Activated naive CD4-positive, alpha-beta T cell treated with anti-CD3 and anti-CD28 coated beads, Interleukin-2, amount 10 ng/mL, durations not matched to agents 7 days and 5 days (primary cell): ENCODE measurements around the gene YY1AP1.
"Not testable (repeated sequence)": the region's sequence is repeated elsewhere in the genome, so short reads cannot be mapped to it uniquely, and the experiment has no call there.

Experiments used
- CTCF ChIA-PET: fragments of 350-600 bp; sonication (Branson Sonifier 250); formaldehyde crosslinking; loops from one replicate; lab custom pipeline; 2021; ENCODE audit warnings: antibody characterized with exemption; lab: Charles Lee
- DNase-seq: peaks from one replicate; pipeline ENCODE4 v3.0.0-alpha.2; 2020
- H3K27ac Mint-ChIP-seq: one replicate; pipeline ENCODE4 v1.8.0; 2021; ENCODE audit warnings: mild to moderate bottlenecking, moderate library complexity, mixed read lengths
- H3K27me3 Mint-ChIP-seq: one replicate; pipeline ENCODE4 v1.8.0; 2021; ENCODE audit warnings: mild to moderate bottlenecking, mixed read lengths
- H3K36me3 Mint-ChIP-seq: one replicate; pipeline ENCODE4 v1.8.0; 2021; ENCODE audit warnings: mixed read lengths
- H3K4me1 Mint-ChIP-seq: one replicate; pipeline ENCODE4 v1.8.0; 2021; ENCODE audit warnings: mixed read lengths
- H3K4me3 Mint-ChIP-seq: one replicate; pipeline ENCODE4 v1.8.0; 2021; ENCODE audit warnings: mild to moderate bottlenecking, moderate library complexity, mixed read lengths
- H3K9me3 Mint-ChIP-seq: one replicate; pipeline ENCODE4 v1.8.0; 2021; ENCODE audit warnings: mixed read lengths

Gene YY1AP1

DNA sequence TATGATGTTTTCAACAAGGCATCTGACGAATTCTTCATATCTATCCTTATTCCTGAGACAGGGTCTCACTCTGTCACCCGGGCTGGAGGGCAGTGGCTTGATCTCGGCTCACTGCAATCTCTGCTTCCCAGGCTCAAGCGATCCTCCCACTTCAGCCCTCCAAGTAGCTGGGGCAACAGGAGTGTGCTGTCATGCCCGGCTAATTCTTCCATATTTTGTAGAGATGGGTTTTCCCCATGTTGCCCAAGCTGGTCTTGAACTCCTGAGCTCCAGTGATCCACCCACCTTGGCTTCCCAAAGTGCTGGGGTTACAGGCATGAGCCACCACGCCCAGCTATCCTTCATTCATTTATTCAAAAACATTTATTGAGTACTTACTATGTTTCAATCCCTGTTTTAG is 8.0 kb downstream of the YY1AP1 start:
- H3K27me3 Mint-ChIP-seq = no peaks in the 10 kb centered on the region
- CTCF ChIA-PET = no interaction called here
- H3K27ac Mint-ChIP-seq = no peak overlapping the region
- DNase-seq = no peak
- peaks cover 61% of the 10 kb centered on the region for H3K36me3 Mint-ChIP-seq
- H3K9me3 Mint-ChIP-seq = no peaks in the 10 kb centered on the region
- H3K4me3 Mint-ChIP-seq = no peak overlapping the region
- H3K4me1 Mint-ChIP-seq = peaks cover 34% of the 10 kb centered on the region

DNA sequence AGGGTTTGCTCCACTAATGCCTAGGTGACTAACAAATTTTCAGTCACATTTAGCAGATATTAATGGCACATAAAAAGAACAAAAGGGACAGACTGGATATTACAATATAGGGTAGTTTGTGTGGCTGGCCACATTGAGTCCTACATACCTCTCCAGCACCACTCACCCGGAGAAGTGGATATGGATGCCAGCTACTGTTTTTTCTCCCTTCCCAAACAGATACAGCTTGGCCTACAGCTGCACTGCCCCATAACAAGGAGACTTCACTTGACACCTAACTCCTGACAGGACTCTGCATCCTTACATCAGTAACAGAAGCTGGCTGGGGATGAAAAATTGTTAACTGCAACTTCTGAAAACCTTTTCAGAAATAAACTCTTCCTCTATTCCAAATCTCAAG is 9.6 kb downstream of the YY1AP1 start:
- H3K27ac Mint-ChIP-seq, CTCF ChIA-PET, H3K27me3 Mint-ChIP-seq, H3K4me3 Mint-ChIP-seq, H3K9me3 Mint-ChIP-seq, DNase-seq: not testable (repeated sequence)
- Mint-ChIP-seq H3K36me3 (peaks cover 59% of the 10 kb centered on the region), H3K4me1 (peaks cover 18% of the 10 kb centered on the region)

- DNase-seq = no peak
- peaks cover 55% of the 10 kb centered on the region for H3K36me3 Mint-ChIP-seq
- CTCF ChIA-PET = no interaction called here
- no peak overlapping the region for H3K4me3 Mint-ChIP-seq
- no peaks in the 10 kb centered on the region for H3K27me3 Mint-ChIP-seq
- H3K9me3 Mint-ChIP-seq = no peaks in the 10 kb centered on the region
- H3K27ac Mint-ChIP-seq = no peak overlapping the region
- peaks cover 11% of the 10 kb centered on the region for H3K4me1 Mint-ChIP-seq
Measured at GRCh38 chr1:155678027-155678426, 10.5 kb downstream of the YY1AP1 start.

- Mint-ChIP-seq H3K4me1 (no peaks in the 10 kb centered on the region), H3K9me3 (no peaks in the 10 kb centered on the region), H3K27me3 (no peaks in the 10 kb centered on the region), H3K4me3 (no peak overlapping the region), H3K27ac (peak overlapping the region; percentile 42), H3K36me3 (peaks cover 70% of the 10 kb centered on the region)
- DNase-seq = no peak
- CTCF ChIA-PET = no interaction called here
Measured at GRCh38 chr1:155673003-155673402, 15.6 kb downstream of the YY1AP1 start.

GRCh38 chr1:155671750-155672149 is 16.8 kb downstream of the YY1AP1 start:
- Mint-ChIP-seq H3K9me3 (no peaks in the 10 kb centered on the region), H3K27me3 (no peaks in the 10 kb centered on the region), H3K4me3 (no peak overlapping the region), H3K4me1 (no peaks in the 10 kb centered on the region), H3K27ac (no peak overlapping the region), H3K36me3 (peaks cover 69% of the 10 kb centered on the region)
- DNase-seq = no peak
- CTCF ChIA-PET = no interaction called here

DNA sequence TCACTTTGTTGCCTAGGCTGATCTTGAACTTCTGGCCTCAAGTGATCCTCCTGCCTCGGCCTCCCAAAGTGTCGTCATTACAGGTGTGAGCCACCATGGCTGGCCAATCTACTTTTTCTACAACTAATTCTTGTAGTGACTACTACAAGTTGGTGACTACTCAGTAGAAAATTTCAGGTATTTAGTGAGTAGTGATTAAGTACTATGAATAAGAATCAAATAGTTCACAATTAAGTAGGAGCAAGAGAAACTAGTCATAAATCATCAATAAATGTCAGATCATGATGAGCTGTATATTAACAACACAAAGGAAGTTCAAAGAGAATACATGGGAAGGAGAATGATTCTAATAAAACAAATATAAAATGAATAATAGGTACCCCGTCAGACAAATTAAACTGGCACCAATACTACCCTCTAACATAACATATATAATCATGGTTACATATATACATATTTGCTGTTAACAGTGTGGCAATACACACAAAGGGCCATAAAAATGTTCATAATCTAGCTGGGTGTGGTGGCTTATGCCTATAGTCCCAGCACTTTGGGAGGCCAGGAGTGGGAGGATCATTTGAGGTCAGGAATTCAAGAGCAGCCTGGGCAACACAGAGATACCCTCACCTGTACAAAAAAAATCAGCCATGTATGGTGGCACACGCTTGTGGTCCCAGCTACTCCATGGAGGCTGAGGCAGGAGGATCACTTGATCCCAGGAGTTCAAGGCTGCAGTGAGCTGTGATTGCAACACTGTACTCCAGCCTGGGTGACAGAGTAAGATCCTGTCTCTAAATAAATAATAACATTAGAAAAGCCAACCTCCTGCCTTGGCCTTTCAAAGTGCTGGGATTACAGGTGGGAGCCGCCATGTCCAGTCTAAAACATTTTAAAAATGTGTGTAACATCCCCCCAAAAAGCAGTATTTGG is 19.1 kb downstream of the YY1AP1 start:
- H3K9me3 Mint-ChIP-seq = no peaks in the 10 kb centered on the region
- CTCF ChIA-PET = no interaction called here
- H3K4me1 Mint-ChIP-seq = no peaks in the 10 kb centered on the region
- no peak overlapping the region for H3K4me3 Mint-ChIP-seq
- H3K36me3 Mint-ChIP-seq = peaks cover 61% of the 10 kb centered on the region
- DNase-seq = no peak
- H3K27me3 Mint-ChIP-seq = no peaks in the 10 kb centered on the region
- no peak overlapping the region for H3K27ac Mint-ChIP-seq

DNA sequence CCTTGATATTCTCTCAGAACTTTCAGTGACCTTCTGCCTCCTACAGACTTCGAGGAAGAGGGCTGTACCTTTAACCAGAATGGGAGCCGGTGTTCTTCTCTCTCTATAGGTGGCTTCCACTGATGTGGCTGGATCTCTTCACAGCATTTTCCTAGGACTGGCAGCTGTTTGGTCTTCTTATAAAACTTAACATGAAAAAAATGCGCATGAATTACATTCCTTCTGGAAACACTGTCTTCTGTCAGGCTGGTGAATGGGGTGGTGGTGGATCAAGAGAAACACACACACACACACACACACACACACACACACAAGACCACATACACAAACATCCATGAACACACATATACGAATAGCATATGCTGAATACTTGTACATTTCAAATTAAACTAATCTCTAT is 27.3 kb downstream of the YY1AP1 start:
- DNase-seq, H3K27ac Mint-ChIP-seq, H3K27me3 Mint-ChIP-seq, H3K9me3 Mint-ChIP-seq, H3K4me1 Mint-ChIP-seq, H3K4me3 Mint-ChIP-seq, CTCF ChIA-PET: not testable (repeated sequence)
- peaks cover 60% of the 10 kb centered on the region for H3K36me3 Mint-ChIP-seq

GRCh38 chr1:155657463-155657862 is 31.1 kb downstream of the YY1AP1 start:
- H3K27ac Mint-ChIP-seq = no peak overlapping the region
- CTCF ChIA-PET = no interaction called here
- no peaks in the 10 kb centered on the region for H3K4me1 Mint-ChIP-seq
- H3K27me3 Mint-ChIP-seq = peaks cover 4% of the 10 kb centered on the region
- peaks cover 43% of the 10 kb centered on the region for H3K36me3 Mint-ChIP-seq
- no peaks in the 10 kb centered on the region for H3K9me3 Mint-ChIP-seq
- no peak for DNase-seq
- H3K4me3 Mint-ChIP-seq = no peak overlapping the region

DNA sequence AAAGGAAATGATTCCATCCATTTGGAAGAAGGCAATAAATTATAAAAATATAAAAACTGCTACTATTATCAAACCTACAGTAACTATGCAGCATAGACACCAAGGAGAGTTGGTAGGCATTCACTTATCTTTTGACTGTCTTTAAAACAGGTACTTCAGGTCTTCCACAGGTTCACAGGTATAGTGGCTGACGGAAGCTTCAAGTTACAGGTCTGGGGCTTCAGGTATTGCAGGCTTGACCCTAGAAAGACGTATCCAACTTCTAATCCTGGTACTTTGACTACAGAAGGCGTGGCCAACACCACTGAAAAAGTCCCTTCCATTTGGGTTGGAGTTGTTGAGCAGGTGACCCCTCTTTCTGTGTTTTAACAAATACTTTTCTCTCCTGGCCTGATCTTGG is 35.6 kb downstream of the YY1AP1 start:
- Mint-ChIP-seq H3K27ac (no peak overlapping the region), H3K4me3 (no peak overlapping the region), H3K27me3 (peaks cover 20% of the 10 kb centered on the region), H3K4me1 (no peaks in the 10 kb centered on the region), H3K9me3 (peaks cover 2% of the 10 kb centered on the region), H3K36me3 (peaks cover 6% of the 10 kb centered on the region)
- CTCF ChIA-PET = no interaction called here
- DNase-seq = no peak

DNA sequence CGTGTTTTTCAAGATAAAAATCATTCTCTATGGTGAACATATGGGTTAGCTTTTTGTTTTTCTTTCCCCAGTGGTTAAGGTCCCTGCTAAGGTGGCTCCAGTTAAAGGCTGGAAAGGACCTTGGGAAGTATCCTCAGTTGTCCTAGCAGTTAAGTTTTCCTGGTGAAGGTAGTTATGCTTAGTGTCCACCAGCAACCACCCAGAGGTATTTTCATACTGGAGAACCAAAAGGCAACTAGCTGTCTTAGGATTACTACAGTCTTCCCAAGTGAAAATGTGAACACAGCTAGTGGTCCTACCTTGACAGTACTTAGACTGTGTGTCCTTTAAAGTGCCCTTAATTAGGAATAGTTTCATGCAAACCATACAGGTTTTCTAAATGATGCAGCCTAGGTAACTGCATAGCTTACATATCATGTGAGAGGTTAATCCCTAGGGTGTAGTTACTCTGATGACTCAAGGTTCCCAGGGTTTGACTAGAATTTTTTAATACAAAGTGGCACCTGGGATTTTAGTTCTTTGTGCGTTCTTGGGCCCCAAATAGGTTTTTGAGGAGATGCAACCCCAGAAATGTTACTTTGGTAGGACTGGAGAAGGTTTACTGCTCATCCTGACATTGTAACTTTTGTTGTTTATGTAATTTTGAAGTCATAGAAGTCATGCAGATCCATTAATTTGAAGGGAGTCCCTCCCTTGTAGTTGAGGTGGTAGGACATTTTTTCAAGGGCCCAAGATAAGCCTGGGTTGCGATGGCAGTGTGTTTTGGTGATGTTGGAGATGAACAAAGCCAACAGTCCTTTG is 36.5 kb downstream of the YY1AP1 start:
- Mint-ChIP-seq H3K27me3 (peaks cover 20% of the 10 kb centered on the region), H3K4me1 (no peaks in the 10 kb centered on the region), H3K36me3 (no peaks in the 10 kb centered on the region), H3K27ac (no peak overlapping the region), H3K9me3 (peaks cover 2% of the 10 kb centered on the region), H3K4me3 (no peak overlapping the region)
- no peak for DNase-seq
- CTCF ChIA-PET = no interaction called here

GRCh38 chr1:155650231-155650757 is 38.3 kb downstream of the YY1AP1 start:
- no peak for DNase-seq
- no peaks in the 10 kb centered on the region for H3K36me3 Mint-ChIP-seq
- no peak overlapping the region for H3K4me3 Mint-ChIP-seq
- no peaks in the 10 kb centered on the region for H3K4me1 Mint-ChIP-seq
- CTCF ChIA-PET = no interaction called here
- peaks cover 2% of the 10 kb centered on the region for H3K9me3 Mint-ChIP-seq
- peaks cover 17% of the 10 kb centered on the region for H3K27me3 Mint-ChIP-seq
- no peak overlapping the region for H3K27ac Mint-ChIP-seq

DNA sequence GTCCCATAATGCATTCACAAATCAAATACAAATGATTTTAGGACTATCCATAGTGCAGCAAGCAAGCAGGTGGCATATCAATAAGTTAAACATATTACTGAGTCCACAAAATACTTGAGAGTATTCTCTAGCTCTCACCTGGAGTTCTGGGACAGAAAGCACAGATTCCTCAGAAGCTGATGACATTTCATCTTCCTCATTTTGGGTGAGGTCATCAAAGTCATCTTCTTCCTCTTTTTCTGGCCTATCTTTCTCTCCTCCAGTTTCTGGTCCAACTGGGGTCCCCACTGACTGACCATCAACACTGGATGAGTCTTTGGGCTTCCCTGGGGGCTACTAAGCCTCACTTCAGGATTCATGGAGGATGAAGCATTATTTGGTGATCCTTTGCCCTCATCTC is 38.9 kb downstream of the YY1AP1 start:
- CTCF ChIA-PET = no interaction called here
- no peak for DNase-seq
- Mint-ChIP-seq H3K27me3 (peaks cover 16% of the 10 kb centered on the region), H3K27ac (no peak overlapping the region), H3K4me1 (no peaks in the 10 kb centered on the region), H3K9me3 (peaks cover 2% of the 10 kb centered on the region), H3K4me3 (no peak overlapping the region), H3K36me3 (no peaks in the 10 kb centered on the region)

DNA sequence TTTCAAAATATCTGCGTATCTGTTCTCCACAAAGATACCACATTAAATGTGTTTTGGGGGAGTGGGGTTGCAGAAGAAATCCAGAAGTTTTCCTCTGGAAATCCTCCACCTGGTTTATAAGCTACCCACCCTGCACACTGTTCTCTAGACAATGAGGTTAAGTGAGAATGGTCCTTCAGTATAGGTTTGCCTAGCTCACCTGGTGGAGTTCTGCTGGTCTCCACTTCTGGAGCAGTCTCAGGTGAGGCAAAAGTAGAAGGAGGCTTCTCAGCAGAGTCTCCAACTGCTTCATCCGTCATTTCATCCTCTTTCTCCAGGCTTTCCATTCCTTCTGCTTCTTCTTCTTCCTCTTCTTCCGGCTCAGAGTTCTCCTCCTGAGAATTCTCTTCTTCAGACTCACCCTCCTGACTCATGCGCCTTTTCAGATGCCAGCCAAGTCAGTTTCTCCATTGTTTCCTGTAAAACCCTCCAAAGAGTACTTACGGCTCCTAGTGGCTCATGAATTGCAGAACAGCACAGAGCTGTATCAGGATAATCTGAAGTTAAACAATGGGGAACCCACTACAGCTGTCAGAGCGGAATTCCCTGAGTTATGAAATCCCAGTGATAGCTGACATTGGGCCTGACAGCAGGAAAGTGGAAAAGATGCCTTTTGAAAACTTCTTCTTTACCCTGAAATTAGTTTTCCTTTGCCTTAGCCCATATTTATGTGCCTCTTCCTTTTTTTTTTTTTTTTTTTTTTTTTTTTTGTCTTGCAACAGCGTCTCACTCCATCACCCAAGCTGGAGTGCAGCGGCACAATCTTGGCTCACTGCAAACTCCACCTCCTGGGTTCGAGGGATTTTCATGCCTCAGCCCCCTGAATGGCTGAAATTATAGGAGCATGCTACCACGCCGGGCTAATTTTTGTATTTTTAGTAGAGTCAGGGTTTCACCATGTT is 40.1 kb downstream of the YY1AP1 start:
- H3K27me3 Mint-ChIP-seq = peaks cover 16% of the 10 kb centered on the region
- no peaks in the 10 kb centered on the region for H3K36me3 Mint-ChIP-seq
- no peaks in the 10 kb centered on the region for H3K4me1 Mint-ChIP-seq
- no peak overlapping the region for H3K4me3 Mint-ChIP-seq
- H3K27ac Mint-ChIP-seq = peak overlapping the region; percentile 22
- peaks cover 6% of the 10 kb centered on the region for H3K9me3 Mint-ChIP-seq
- DNase-seq = no peak
- CTCF ChIA-PET = interaction anchor here (0.6 to 1.3 kb wide), 3 partner anchors 10 to 397 kb away, joined by 3 read pairs; no protein-coding TSS in a partner anchor
